WERI-Rb-1 (cell line): Measurements from ENCODE around the gene C5.

ENCODE experiments used
- DNase-seq: peaks from one replicate; pipeline ENCODE4 v3.0.0-alpha.2; 2020
- H3K27ac ChIP-seq: fragments of 250-450 bp; sonication (Bioruptor Pico); 2 replicates; pipeline ENCODE4 v1.5.1; 2020; ENCODE audit warnings: mild to moderate bottlenecking, moderate library complexity
- H3K27me3 ChIP-seq: fragments of 250-450 bp; sonication (Bioruptor Pico); 2 replicates; pipeline ENCODE4 v1.5.1; 2021; ENCODE audit warnings: mild to moderate bottlenecking, low read depth, moderate library complexity; ENCODE audit not compliant: insufficient read depth, severe bottlenecking
- H3K36me3 ChIP-seq: fragments of 250-450 bp; sonication (Bioruptor Pico); 2 replicates; pipeline ENCODE4 v1.5.1; 2020; ENCODE audit warnings: mild to moderate bottlenecking, moderate library complexity
- H3K4me3 ChIP-seq: 2 replicates; pipeline ENCODE4 v1.5.1; 2011; ENCODE audit warnings: low read depth, mild to moderate bottlenecking, control low read depth, low read length
- H3K9me3 ChIP-seq: fragments of 250-450 bp; sonication (Bioruptor Pico); 2 replicates; pipeline ENCODE4 v1.5.1; 2021; ENCODE audit warnings: mild to moderate bottlenecking, moderate library complexity; ENCODE audit not compliant: severe bottlenecking
- TF ChIP-seq, protein P1 (sequence below): IDR thresholded peaks from 2 replicates; pipeline ENCODE4 v1.5.1; 2011; ENCODE audit warnings: low read depth, mild to moderate bottlenecking, control low read depth, inconsistent platforms, low read length

The C5 gene

DNA sequence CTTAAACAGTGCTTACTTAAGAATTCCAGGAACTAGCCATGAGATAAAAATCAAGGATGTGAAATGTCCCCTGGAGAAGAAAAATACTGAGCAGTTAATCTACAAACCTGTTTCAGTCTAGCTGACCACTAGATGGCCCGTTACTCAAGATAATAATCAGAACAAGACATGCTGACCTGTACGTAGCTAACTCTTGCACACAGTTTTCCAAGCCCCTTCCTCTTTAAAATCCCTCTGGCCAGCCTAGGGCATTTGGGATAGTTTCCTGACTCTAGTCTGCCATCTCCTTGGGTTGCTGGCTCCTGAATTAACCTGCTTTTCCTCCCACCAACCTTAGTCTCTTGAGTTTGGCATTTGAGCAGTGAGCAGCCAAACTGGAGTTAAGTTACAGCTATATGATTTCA, 64.3 kb downstream of the C5 start:
- TF ChIP-seq, protein P1, sequence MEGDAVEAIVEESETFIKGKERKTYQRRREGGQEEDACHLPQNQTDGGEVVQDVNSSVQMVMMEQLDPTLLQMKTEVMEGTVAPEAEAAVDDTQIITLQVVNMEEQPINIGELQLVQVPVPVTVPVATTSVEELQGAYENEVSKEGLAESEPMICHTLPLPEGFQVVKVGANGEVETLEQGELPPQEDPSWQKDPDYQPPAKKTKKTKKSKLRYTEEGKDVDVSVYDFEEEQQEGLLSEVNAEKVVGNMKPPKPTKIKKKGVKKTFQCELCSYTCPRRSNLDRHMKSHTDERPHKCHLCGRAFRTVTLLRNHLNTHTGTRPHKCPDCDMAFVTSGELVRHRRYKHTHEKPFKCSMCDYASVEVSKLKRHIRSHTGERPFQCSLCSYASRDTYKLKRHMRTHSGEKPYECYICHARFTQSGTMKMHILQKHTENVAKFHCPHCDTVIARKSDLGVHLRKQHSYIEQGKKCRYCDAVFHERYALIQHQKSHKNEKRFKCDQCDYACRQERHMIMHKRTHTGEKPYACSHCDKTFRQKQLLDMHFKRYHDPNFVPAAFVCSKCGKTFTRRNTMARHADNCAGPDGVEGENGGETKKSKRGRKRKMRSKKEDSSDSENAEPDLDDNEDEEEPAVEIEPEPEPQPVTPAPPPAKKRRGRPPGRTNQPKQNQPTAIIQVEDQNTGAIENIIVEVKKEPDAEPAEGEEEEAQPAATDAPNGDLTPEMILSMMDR = peak; percentile 71
- Histone ChIP-seq H3K36me3 (no peaks in the 10 kb centered on the region), H3K27me3 (no peaks in the 10 kb centered on the region), H3K4me3 (no peak overlapping the region), H3K27ac (no peak overlapping the region), H3K9me3 (no peaks in the 10 kb centered on the region)
- peak; percentile 47 for DNase-seq

DNA sequence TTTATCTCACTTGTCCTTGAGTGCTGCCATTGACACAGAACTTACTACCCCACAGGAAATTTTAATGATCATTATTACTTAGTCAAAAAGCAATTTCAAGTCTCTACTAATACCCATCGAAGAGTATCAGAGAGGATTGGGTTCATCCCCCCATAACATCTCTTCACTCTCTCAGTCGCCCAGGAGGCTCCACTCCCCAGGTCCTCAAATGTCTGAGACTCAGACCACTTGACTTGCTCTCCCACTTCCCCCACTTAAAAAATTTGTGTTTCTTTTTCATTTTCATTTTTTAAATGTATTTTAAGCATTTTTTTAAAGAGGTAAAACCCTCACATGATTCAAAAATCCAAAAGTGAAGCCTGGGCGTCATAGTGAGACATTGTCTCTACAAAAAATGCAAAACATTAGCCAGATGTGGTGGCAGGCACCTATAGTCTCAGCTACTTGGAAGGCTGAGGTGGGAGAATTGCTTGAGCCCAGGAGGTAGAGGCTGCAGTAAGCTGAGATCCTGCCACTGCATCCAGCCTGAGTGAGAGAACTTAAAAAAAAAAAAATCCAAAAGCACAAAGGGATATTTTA, 66.7 kb downstream of the C5 start:
- no peaks in the 10 kb centered on the region for H3K36me3 ChIP-seq
- no peaks in the 10 kb centered on the region for H3K27me3 ChIP-seq
- no peaks in the 10 kb centered on the region for H3K9me3 ChIP-seq
- H3K4me3 ChIP-seq = no peak overlapping the region
- H3K27ac ChIP-seq = no peak overlapping the region
- TF ChIP-seq, protein P1 = no peak
- no peak for DNase-seq

DNA sequence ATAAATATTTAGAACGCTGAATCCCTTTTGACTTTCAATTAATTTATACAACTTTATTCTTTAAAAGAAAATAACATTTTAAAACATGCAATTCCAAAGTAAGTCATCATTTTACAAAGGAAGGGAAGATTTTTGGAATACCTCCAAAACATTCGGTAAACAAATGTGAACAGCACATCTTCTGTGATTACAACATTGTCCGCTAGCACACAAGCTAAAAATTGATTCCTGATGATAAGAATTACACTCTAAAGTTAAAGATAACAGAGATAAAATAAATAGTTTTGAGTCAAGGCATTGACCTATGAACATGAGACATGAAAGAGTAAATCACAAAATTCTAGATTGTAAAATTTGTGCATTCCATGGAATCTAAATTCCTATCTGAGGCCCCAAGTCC, 67.2 kb downstream of the C5 start:
- no peaks in the 10 kb centered on the region for H3K36me3 ChIP-seq
- no peak overlapping the region for H3K4me3 ChIP-seq
- TF ChIP-seq, protein P1 = no peak
- H3K27ac ChIP-seq = no peak overlapping the region
- H3K9me3 ChIP-seq = no peaks in the 10 kb centered on the region
- DNase-seq = no peak
- H3K27me3 ChIP-seq = no peaks in the 10 kb centered on the region

DNA sequence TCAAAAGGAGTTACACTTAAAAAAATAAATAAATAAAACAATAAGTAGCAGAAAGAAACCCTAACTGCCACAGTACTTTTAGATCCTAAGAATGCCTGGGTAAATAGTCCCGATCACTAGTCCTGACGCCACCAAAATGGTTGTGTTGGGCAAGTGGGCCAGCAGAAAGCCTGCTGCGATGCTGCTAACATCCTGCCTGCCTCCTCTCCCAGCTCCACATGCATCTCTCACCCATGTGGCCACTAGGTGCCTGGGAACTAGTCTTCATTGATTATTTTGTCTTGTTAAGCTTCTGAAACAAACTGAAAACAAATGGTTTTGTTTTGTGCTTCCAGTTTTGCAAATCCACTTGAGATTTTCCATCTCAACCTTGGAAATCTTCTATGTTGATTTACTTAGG, 69.1 kb downstream of the C5 start:
- H3K27ac ChIP-seq = no peak overlapping the region
- no peaks in the 10 kb centered on the region for H3K27me3 ChIP-seq
- no peak for DNase-seq
- no peak overlapping the region for H3K4me3 ChIP-seq
- TF ChIP-seq, protein P1 = no peak
- H3K9me3 ChIP-seq = no peaks in the 10 kb centered on the region
- H3K36me3 ChIP-seq = no peaks in the 10 kb centered on the region

DNA sequence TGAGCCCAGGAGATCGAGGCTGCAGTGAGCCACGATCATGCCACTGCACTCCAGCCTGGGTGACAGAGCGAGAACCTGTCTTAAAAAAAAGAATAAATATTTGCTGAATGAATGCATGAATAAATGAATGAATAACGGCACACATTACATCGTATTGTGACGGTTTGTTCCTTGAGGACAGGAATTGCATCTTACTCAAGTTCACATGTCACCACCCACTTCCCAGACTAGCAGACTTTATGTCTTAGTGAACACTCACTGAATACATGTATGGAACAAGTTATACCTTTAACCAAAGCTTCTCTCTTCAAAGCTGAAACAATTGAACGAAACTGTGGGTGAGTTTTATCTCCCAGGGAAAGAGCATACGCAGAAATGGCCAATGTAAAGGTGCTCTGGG, 70.3 kb downstream of the C5 start:
- Histone ChIP-seq H3K27ac (no peak overlapping the region), H3K4me3 (no peak overlapping the region), H3K36me3 (no peaks in the 10 kb centered on the region), H3K27me3 (no peaks in the 10 kb centered on the region), H3K9me3 (no peaks in the 10 kb centered on the region)
- TF ChIP-seq, protein P1 = no peak
- no peak for DNase-seq

DNA sequence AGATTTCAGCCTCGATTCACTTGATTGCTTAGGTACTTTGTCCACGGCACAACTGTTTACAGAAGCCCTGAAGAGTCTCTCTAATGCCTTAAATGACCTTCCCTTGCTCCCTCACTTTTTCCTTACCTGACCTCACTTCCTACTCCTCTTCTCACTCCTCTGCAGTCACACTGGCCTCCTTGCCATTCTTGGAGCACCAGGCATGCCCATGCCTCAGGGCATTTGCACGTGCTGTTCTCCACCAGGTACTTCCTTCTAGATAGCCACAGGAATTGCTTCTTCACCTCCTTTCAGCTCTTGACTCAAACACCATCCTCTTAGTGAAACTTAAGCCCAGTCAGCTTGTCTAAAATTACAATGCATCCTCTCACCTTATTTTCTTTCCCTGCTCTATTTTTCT, 71.1 kb downstream of the C5 start:
- no peak overlapping the region for H3K27ac ChIP-seq
- H3K9me3 ChIP-seq = no peaks in the 10 kb centered on the region
- TF ChIP-seq, protein P1 = no peak

More for the DNA sequence above, 71.1 kb downstream of the C5 start:
- Histone ChIP-seq H3K36me3 (no peaks in the 10 kb centered on the region), H3K4me3 (no peak overlapping the region), H3K27me3 (no peaks in the 10 kb centered on the region)
- DNase-seq = no peak
